Hepatic stellate cell (primary cell): Measurements from ENCODE around the gene TSHR.
A peak's percentile ranks its signal among the peaks of the same experiment; 100 is the strongest.
"Not testable (repeated sequence)": the region's sequence is repeated elsewhere in the genome, so short reads cannot be mapped to it uniquely, and the experiment has no call there.

Experiments
- DNase-seq: peaks from one replicate; pipeline ENCODE4 v3.0.0; 2011; ENCODE audit warnings: low spot score

TSHR gene

DNA sequence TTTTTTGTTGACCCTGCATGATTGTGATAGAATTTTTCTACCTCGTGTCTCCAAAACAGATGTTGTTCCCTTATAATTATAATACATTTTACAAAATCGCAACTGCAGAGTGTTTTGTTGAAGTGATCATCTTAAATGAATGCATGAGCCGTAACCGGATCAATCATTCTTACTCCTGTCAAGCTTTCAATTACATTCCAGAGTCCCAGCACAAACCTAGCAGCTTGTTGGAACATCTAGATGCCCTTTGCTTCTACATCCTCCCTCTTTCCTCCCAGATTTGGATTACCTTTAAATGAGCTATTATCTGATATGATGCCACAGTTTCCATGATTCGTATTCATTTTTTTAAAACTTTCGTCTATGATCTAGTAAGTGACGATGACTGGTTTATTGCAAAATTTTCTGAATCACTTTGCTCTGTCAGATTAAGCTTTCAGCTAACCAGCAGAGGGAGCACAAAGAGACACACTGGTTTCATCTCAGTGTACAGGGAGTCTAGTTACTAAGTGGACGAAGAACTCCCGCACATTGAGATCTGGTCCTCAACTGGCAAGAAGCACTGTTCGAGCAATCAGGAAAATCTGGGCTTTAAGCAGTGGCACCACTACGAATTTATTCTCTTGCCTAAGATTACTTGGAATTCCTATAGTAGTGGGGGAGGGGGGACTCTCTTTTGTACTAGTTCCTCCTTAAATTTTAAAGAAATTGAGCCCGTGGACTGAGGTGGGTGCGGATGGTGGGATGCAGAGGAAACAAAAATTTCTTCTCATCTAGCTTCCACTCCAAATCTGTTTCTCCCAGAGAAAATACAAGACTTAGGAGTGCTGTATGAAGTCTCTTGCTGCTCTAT is 40.9 kb downstream of the TSHR start:
- peak; percentile 59 for DNase-seq

GRCh38 chr14:81001447-81001846 is 46.0 kb downstream of the TSHR start:
- DNase-seq: no peak

- DNase-seq: no peak
Measured at GRCh38 chr14:81004575-81004974, 49.2 kb downstream of the TSHR start.

DNA sequence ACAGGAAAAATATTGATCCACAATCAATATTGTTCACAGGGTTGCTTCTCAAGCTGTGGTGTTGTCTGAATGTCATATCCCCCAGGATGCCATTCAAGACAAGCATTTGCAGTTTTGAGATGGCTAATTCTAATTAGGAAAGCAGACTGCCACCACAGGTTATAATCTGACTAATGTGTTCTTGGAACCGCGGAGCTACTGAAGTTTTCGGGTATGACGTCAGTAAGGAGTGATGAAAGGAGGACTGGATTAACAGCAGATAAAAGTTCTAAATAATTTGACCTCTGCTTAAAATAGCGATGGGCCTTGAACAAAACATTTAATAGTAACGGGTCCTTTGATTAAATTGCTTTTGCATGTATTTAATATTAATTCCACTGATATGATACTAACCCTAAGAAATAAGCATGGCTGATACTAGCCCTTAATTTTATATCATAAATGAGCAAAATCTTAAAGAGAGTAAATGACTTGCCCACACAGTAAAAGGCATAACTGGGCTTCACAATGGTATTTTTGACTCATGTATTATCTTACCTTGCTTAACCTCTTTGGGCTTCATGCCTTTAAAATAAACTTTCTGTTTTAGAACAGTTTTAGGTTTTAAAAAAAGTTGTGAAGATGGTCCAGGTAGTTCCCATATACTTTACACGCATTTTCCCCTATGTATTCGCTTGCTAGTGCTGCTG is 50.3 kb downstream of the TSHR start:
- no peak for DNase-seq

GRCh38 chr14:81006266-81006665 is 50.8 kb downstream of the TSHR start:
- no peak for DNase-seq

DNA sequence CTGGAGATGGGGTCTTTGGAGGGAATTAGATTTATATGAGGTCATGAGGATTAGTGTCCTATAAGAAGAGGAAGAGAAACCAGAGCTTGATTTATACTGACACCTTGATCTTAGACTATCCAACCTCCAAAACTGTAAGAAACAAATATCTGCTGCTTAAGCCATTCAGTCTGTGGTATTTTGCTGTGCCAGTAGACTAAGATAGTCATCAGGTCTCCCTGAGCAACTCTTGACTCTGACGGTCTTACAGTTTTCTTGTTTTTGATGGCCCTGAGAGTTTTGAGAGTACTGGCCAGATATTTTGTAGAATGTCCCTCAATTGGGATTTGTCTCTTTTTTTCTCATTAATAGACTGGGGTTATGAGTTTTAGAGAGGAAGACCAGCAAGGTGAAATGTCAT is 51.7 kb downstream of the TSHR start:
- DNase-seq: no peak

DNA sequence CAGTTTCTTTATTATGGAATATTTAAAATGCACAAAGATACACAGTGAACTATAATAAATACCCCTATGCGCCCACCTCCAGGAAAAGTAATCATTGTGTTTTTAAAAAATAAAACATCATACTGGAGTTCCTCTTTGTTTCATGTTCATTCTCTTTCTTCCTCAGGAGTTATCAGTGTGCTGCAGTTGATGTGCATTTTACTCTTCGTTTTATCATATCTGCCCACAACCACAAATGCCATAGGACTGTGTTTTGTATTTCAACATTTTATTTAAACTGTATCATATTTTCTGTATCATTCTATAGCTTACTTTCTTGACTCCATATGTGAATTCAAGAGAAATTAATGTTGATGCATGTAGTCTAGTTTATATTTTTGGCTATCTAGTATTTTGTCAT is 53.9 kb downstream of the TSHR start:
- DNase-seq: no peak

DNA sequence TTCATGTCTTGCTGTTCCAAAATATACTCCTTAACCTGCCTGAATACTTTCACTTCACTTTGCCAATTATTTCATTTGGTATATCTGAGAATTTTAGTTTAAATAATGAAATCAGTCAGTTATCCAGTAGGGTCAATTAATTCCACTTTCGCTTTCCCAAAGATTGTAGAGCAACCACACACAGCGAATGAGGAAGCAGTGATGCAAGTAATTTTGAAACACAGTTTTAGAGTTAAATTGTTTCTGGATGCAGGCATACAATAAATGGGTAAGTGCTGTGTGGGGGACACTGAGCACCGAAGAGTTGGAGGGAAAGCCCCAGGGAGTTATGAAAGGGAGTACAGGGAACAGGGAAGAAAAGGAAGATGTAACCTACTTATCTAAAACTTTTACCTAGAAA is 62.8 kb downstream of the TSHR start:
- no peak for DNase-seq

GRCh38 chr14:81018684-81019083 is 63.3 kb downstream of the TSHR start:
- DNase-seq: no peak

- DNase-seq: not testable (repeated sequence)
Measured at GRCh38 chr14:81019113-81019512, 63.7 kb downstream of the TSHR start.

GRCh38 chr14:81023095-81023710 is 67.8 kb downstream of the TSHR start:
- no peak for DNase-seq

- DNase-seq: no peak
Measured at GRCh38 chr14:81028461-81028860, 73.0 kb downstream of the TSHR start.

DNA sequence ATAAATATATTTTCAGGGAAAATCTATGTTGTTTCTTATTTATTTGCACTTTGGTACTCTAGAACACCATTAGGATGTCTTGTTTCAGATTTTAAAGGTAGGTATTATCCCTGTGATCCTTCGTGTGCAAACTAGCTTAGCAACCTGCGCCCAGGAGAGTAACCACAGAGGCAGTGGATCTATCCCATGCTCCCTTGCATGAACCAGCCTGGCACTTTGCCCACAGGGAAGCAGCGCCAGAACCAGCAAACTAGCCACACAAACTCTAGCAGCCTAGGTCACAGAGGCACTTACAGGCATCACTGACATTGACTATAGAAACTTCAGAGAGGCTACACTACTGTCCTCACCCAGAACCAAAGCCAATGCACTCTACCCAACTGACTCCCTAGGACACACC is 76.1 kb downstream of the TSHR start:
- DNase-seq: no peak

- no peak for DNase-seq
Measured at GRCh38 chr14:81033698-81034240, 78.3 kb downstream of the TSHR start.

- no peak for DNase-seq
Measured at GRCh38 chr14:81042438-81042837, 87.0 kb downstream of the TSHR start.

DNA sequence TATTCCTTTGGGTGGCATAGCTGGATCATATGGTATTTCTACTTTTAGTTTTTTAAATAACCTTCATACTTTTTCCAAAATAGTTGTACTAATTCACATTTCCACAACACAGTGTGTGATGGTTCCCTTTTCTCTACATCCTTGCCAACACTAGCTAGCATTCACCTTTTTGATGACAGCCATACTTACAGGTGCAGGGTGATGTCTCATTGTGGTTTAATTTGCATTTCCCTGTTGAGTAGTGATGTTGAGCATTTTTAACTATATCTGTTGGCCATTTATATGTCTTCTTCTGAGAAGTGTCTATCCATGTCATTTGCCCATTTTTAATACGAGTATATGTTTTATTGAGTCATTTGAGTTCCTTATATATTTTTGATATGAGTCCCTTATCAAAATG is 96.1 kb downstream of the TSHR start:
- no peak for DNase-seq

DNA sequence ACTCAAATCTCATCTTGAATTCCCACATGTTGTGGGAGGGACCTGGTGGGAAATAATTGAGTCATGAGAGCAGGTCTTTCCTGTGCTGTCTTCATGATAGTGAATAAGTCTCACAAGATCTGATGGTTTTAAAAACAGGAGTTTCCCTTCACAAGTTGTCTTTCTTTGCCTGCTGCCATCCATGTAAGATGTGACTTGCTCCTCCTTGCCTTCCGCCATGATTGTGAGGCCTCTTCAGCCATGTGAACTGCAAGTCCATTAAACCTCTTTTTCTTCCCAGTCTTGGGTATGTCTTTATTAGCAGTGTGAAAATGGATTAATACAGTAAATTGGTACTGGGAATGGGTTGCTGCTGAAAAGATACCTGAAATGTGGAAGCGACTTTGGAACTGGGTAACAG is 98.6 kb downstream of the TSHR start:
- DNase-seq: not testable (repeated sequence)

DNA sequence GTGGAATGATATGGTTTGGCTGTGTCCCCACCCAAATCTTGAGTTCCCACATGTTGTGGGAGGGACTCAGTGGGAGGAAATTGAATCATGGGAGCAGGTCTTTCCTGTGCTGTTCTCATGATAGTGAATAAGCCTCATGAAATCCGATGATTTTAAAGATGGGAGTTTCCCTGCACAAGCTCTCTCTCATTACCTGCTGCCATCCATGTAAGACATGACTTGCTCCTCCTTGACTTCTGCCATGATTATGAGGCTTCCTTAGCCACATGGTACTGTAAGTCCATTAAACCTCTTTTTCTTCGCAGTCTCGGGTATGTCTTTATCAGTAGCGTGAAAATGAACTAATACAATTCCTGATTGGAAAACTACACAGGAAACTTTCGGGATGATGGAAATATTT is 100.5 kb downstream of the TSHR start:
- no peak for DNase-seq

- no peak for DNase-seq
Measured at GRCh38 chr14:81062380-81062779, 107.0 kb downstream of the TSHR start.

DNA sequence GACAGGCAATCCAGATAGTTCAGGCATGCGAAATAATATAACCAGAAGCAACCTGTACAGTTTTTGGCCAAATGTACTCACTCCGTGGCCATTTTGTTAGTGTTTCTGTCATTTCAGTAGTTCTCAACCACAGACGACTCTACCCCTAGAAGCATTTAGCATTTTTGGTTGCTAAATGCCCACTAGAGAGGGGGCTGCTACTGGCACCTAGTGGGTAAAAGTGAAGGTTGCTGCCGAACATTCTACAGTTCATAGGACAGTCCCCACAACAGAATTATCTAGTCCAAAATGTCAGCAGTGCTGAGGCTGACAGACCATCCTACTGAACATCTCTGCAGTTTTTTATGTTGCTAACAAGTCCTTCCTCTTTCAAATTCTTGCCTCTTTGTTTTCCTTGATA is 107.4 kb downstream of the TSHR start:
- DNase-seq: no peak

- DNase-seq: no peak
Measured at GRCh38 chr14:81066672-81067071, 111.3 kb downstream of the TSHR start.

- DNase-seq: no peak
Measured at GRCh38 chr14:81067156-81067555, 111.7 kb downstream of the TSHR start.
